ENCODE data around the gene SULT1A1. TPM values are rescaled to one million over a fixed set of nuclear protein-coding genes. Genes with fewer than 3 reads are reported as not detected.
A peak's percentile ranks its signal among the peaks of the same experiment; 100 is the strongest.

The SULT1A1 gene
- total RNA-seq, 1 experiment from 2014 or later, result 5.3 TPM

DNA sequence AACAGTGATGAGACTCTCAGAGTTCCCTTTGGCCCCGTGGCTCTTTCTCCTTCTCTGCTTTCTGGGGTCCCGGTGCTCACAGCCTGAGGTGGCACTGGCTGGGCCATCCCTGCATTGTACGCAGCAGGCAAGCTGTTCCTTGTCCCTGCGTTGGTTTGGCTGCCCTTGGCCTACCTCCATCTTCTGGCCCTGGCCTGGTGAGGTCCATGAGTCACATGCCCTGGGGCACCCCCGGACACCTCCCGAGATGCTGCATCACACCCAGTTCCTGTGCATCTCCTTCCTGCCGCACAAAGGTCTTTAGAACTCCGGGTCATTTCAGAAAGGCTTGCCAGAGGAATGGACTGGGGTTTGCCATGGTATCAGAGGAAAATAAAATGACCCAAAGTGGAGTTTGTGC, 22.5 kb downstream of the SULT1A1 start:
- intact Hi-C loops (cut with micrococcal nuclease), result no loop called here
- Mint-ChIP-seq H3K27me3 (ENCODE audit: insufficient read depth, unreplicated experiment) (no peaks in the 10 kb centered on the region), H3K9me3 (ENCODE audit: unreplicated experiment) (no peaks in the 10 kb centered on the region), H3K27ac (ENCODE audit: low read depth, unreplicated experiment) (peak overlapping the region; percentile 66), H3K4me1 (ENCODE audit: insufficient read depth, unreplicated experiment) (peaks cover 7% of the 10 kb centered on the region), H3K4me3 (ENCODE audit: unreplicated experiment) (no peak overlapping the region), H3K36me3 (ENCODE audit: insufficient read depth, unreplicated experiment) (peaks cover 45% of the 10 kb centered on the region)
- DNase-seq (ENCODE audit: unreplicated experiment), result peak; percentile 82
- POLR2A ChIA-PET, result interaction anchor here (0.6 kb wide), 1 partner anchor 96 kb away, joined by 3 read pairs; no protein-coding TSS in a partner anchor
- BruUV-seq (replicated peaks), result no TSS peak
- CTCF ChIA-PET, result interaction anchor here (1.3 kb wide), 1 partner anchor 10 kb away, joined by 4 read pairs; the partner anchor contains the start of gene SULT1A2
- no peak for TF ChIP-seq CTCF (IDR thresholded peaks at IDR 0.05; ENCODE audit: unreplicated experiment)

DNA sequence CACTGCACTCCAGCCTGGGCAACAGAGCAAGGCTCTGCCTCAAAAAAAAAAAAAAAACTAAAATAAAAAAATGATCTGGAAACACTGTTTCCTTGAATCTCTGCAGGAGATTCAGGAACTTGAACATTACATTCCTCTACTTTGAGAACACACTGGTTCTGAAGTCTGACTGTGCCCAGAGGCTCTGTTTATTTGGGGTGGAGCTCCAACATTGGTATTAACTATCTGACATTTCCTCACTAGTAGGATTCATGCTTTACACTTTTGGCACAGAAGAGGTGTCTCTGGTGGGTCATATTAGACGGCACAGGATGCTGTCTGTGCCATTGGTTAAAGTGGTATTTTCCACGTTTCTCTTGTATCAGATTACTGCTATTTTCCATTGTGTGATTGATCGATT, 23.4 kb downstream of the SULT1A1 start:
- intact Hi-C loops (cut with micrococcal nuclease), result no loop called here
- TF ChIP-seq CTCF (IDR thresholded peaks at IDR 0.05; ENCODE audit: unreplicated experiment), result no peak
- Mint-ChIP-seq H3K9me3 (ENCODE audit: unreplicated experiment) (no peaks in the 10 kb centered on the region), H3K36me3 (ENCODE audit: insufficient read depth, unreplicated experiment) (peaks cover 54% of the 10 kb centered on the region), H3K4me3 (ENCODE audit: unreplicated experiment) (no peak overlapping the region), H3K27me3 (ENCODE audit: insufficient read depth, unreplicated experiment) (no peaks in the 10 kb centered on the region), H3K4me1 (ENCODE audit: insufficient read depth, unreplicated experiment) (peaks cover 7% of the 10 kb centered on the region), H3K27ac (ENCODE audit: low read depth, unreplicated experiment) (no peak overlapping the region)
- BruUV-seq (replicated peaks), result no TSS peak
- CTCF ChIA-PET, result interaction anchor here (1.3 kb wide), 1 partner anchor 10 kb away, joined by 4 read pairs; the partner anchor contains the start of gene SULT1A2
- no peak for DNase-seq (ENCODE audit: unreplicated experiment)
- POLR2A ChIA-PET, result no interaction called here

DNA sequence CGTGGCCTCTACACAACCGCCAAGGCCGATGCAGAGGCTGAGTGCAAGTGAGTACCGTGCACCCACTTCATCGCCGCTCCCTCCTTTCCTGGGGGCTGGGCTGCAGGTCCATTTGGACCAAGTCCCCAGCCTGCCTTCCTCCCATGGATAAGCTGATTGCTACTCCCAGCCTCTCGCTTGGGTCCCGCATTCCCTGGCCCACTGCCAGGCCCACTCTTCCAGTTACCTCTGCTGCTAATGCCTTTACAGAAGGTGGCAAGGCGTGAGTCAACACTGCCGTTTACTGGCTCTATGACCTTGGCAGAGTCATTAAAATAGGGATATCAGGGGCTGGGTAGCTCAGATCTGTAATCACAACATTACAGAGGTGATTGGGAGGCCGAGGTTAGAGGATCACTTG, 24.2 kb downstream of the SULT1A1 start:
- TF ChIP-seq CTCF (IDR thresholded peaks at IDR 0.05; ENCODE audit: unreplicated experiment), result no peak
- Mint-ChIP-seq H3K4me1 (ENCODE audit: insufficient read depth, unreplicated experiment) (peaks cover 7% of the 10 kb centered on the region), H3K9me3 (ENCODE audit: unreplicated experiment) (no peaks in the 10 kb centered on the region), H3K36me3 (ENCODE audit: insufficient read depth, unreplicated experiment) (peaks cover 55% of the 10 kb centered on the region), H3K27me3 (ENCODE audit: insufficient read depth, unreplicated experiment) (no peaks in the 10 kb centered on the region), H3K27ac (ENCODE audit: low read depth, unreplicated experiment) (no peak overlapping the region), H3K4me3 (ENCODE audit: unreplicated experiment) (no peak overlapping the region)
- no TSS peak for BruUV-seq (replicated peaks)
- intact Hi-C loops (cut with micrococcal nuclease), result no loop called here
- POLR2A ChIA-PET, result no interaction called here
- DNase-seq (ENCODE audit: unreplicated experiment), result peak; percentile 6
- CTCF ChIA-PET, result no interaction called here

GRCh38 chr16:28580726-28581315, 29.0 kb downstream of the SULT1A1 start:
- CTCF ChIA-PET, result no interaction called here
- H3K9me3 Mint-ChIP-seq (ENCODE audit: unreplicated experiment), result no peaks in the 10 kb centered on the region

More at GRCh38 chr16:28580726-28581315, 29.0 kb downstream of the SULT1A1 start:
- Mint-ChIP-seq H3K4me1 (ENCODE audit: insufficient read depth, unreplicated experiment) (no peaks in the 10 kb centered on the region), H3K36me3 (ENCODE audit: insufficient read depth, unreplicated experiment) (peaks cover 46% of the 10 kb centered on the region), H3K27ac (ENCODE audit: low read depth, unreplicated experiment) (no peak overlapping the region), H3K4me3 (ENCODE audit: unreplicated experiment) (no peak overlapping the region), H3K27me3 (ENCODE audit: insufficient read depth, unreplicated experiment) (no peaks in the 10 kb centered on the region)
- no peak for DNase-seq (ENCODE audit: unreplicated experiment)
- POLR2A ChIA-PET, result interaction anchor here (1.2 kb wide), 1 partner anchor 16 kb away, joined by 5 read pairs; no protein-coding TSS in a partner anchor
- no TSS peak for BruUV-seq (replicated peaks)
- no peak for TF ChIP-seq CTCF (IDR thresholded peaks at IDR 0.05; ENCODE audit: unreplicated experiment)
- intact Hi-C loops (cut with micrococcal nuclease), result no loop called here

Data from MCF 10A (cell line).